HCT116 (cell line): ENCODE measurements around the gene SCAF1. TPM values are rescaled to one million over a fixed set of nuclear protein-coding genes. Genes with fewer than 3 reads are reported as not detected.

Source experiments
- ATAC-seq: fragments of 200-7000 bp; cut with Tn5 transposase; 2 replicates; pipeline ENCODE4 v1.9.1; 2020; ENCODE audit warnings: mild to moderate bottlenecking, moderate library complexity
- BruUV-seq: library from RNA; stranded (reverse); fragments of 400-500 nt; replicated peaks from 2 replicates; lab custom pipeline; 2021; lab: Mats Ljungman, UMichigan
- CTCF ChIA-PET: fragments of 300-600 bp; sonication (Branson Sonifier 250); formaldehyde crosslinking; loops from one replicate; lab custom pipeline; 2021; ENCODE audit warnings: antibody characterized with exemption; lab: Charles Lee
- POLR2A ChIA-PET: fragments of 300-600, 350-600 bp; sonication (Branson Sonifier 250); formaldehyde crosslinking; loops from one replicate; lab custom pipeline; 2021; ENCODE audit warnings: antibody characterized with exemption; lab: Charles Lee
- RAD21 ChIA-PET, 2 experiments: fragments of 300-600 bp; sonication (Branson Sonifier 250); formaldehyde crosslinking; loops; one replicate each; lab custom pipeline; 2023; ENCODE audit warnings: low total read pairs in 2 of 2; ENCODE audit not compliant: uncharacterized antibody in 2 of 2, unreplicated experiment in 2 of 2, low non-redundant PET in 1 of 2; lab: Charles Lee
- DNase-seq: peaks from one replicate; pipeline ENCODE4 v3.0.0-alpha.2; 2010; ENCODE audit warnings: low read depth, low spot score
- H2AFZ ChIP-seq: fragments of 200-600 bp; shearing (Covaris generic), sonication (generic); 2 replicates; pipeline ENCODE4 v1.6.1; 2017; ENCODE audit warnings: low read depth, mixed run types, mixed read lengths, antibody characterized with exemption, low read length; ENCODE audit not compliant: poor library complexity, severe bottlenecking
- H3K27ac ChIP-seq: 2 replicates; pipeline ENCODE4 v1.5.1; 2012; ENCODE audit warnings: low read depth, low read length
- H3K27me3 ChIP-seq: fragments of 200-600 bp; sonication (generic); 2 replicates; pipeline ENCODE4 v1.6.1; 2016; ENCODE audit warnings: mixed run types, low read length, mixed read lengths; ENCODE audit not compliant: insufficient read depth
- H3K36me3 ChIP-seq, 2 experiments: fragments of 200-500 bp in 1 of 2; fragments of 200-600 bp in 1 of 2; sonication (Bioruptor generic) in 1 of 2; sonication (generic) in 1 of 2; 2 replicates each; pipeline versions ENCODE4 v1.5.1 to v1.6.1; 2014 to 2016; ENCODE audit warnings: low read length in 2 of 2, inconsistent platforms in 1 of 2, mixed read lengths in 1 of 2, mixed run types in 1 of 2; ENCODE audit not compliant: insufficient read depth in 2 of 2, control insufficient read depth in 1 of 2
- H3K4me1 ChIP-seq, 2 experiments: fragments of 200-600 bp in 1 of 2; sonication (generic) in 1 of 2; 2 replicates each; pipeline versions ENCODE4 v1.5.1 to v1.6.1; 2012 to 2017; ENCODE audit warnings: low read length in 2 of 2, inconsistent platforms in 1 of 2, mild to moderate bottlenecking in 1 of 2, mixed read lengths in 1 of 2, mixed run types in 1 of 2, moderate library complexity in 1 of 2; ENCODE audit not compliant: insufficient read depth in 2 of 2, control insufficient read depth in 1 of 2
- H3K4me2 ChIP-seq: fragments of 200-600 bp; sonication (generic); 2 replicates; pipeline ENCODE4 v1.6.1; 2017; ENCODE audit warnings: mixed run types, low read length, mixed read lengths
- H3K4me3 ChIP-seq, 2 experiments: fragments of 200-600 bp in 1 of 2; sonication (generic) in 1 of 2; replicated peaks in 1 of 2; 2 replicates each; pipeline ENCODE4 v1.5.1; 2011 to 2016; ENCODE audit warnings: low read length in 2 of 2, control low read depth in 1 of 2, low read depth in 1 of 2, mild to moderate bottlenecking in 1 of 2, mixed read lengths in 1 of 2, mixed run types in 1 of 2
- H3K79me2 ChIP-seq: fragments of 200-600 bp; sonication (generic); 2 replicates; pipeline ENCODE4 v1.6.1; 2017; ENCODE audit warnings: mild to moderate bottlenecking, mixed run types, low read length, moderate library complexity, mixed read lengths; ENCODE audit not compliant: insufficient read depth
- H3K9ac ChIP-seq: fragments of 200-600 bp; sonication (generic); 2 replicates; pipeline ENCODE4 v1.6.1; 2016; ENCODE audit warnings: low read length, mixed read lengths
- H3K9me2 ChIP-seq: fragments of 200-600 bp; sonication (generic), shearing (Covaris generic); 2 replicates; pipeline ENCODE4 v1.6.1; 2017; ENCODE audit warnings: mixed run types, mild to moderate bottlenecking, moderate library complexity; ENCODE audit not compliant: insufficient read depth
- H3K9me3 ChIP-seq, 2 experiments: fragments of 200-500 bp in 1 of 2; fragments of 200-600 bp in 1 of 2; sonication (Bioruptor generic) in 1 of 2; sonication (generic) in 1 of 2; 2 replicates each; pipeline ENCODE4 v1.6.1; 2014 to 2017; ENCODE audit warnings: low read length in 2 of 2, mixed read lengths in 2 of 2, inconsistent platforms in 1 of 2, low read depth in 1 of 2, mild to moderate bottlenecking in 1 of 2, mixed run types in 1 of 2, moderate library complexity in 1 of 2; ENCODE audit not compliant: control insufficient read depth in 1 of 2, insufficient read depth in 1 of 2
- H4K20me1 ChIP-seq: fragments of 200-600 bp; sonication (generic), shearing (Covaris generic); 2 replicates; pipeline ENCODE4 v1.6.1; 2017; ENCODE audit warnings: mixed run types, mild to moderate bottlenecking, moderate library complexity; ENCODE audit not compliant: insufficient read depth
- CBX3 ChIP-seq: IDR thresholded peaks from 2 replicates; pipeline ENCODE4 v1.6.1; 2012; ENCODE audit warnings: low read depth
- CEBPB ChIP-seq: IDR thresholded peaks from 2 replicates; pipeline ENCODE4 v1.6.1; 2012; ENCODE audit warnings: low read depth
- EZH2 ChIP-seq: fragments of 200-600 bp; sonication (generic); IDR thresholded peaks from 2 replicates; pipeline ENCODE4 v1.6.1; 2017; ENCODE audit warnings: antibody characterized with exemption, mixed run types
- EZH2phosphoT487 ChIP-seq: fragments of 200-600 bp; IDR thresholded peaks from 2 replicates; pipeline ENCODE4 v1.6.1; 2018; ENCODE audit warnings: antibody characterized with exemption, borderline replicate concordance
- JUND ChIP-seq: IDR thresholded peaks from 2 replicates; pipeline ENCODE4 v1.6.1; 2012
- POLR2A ChIP-seq: IDR thresholded peaks from 2 replicates; pipeline ENCODE4 v1.7.0; 2011; ENCODE audit warnings: borderline replicate concordance; ENCODE audit not compliant: insufficient read depth, insufficient read length; ENCODE audit errors: extremely low read depth
- SIN3A ChIP-seq: IDR thresholded peaks from 2 replicates; pipeline ENCODE4 v1.6.1; 2012; ENCODE audit warnings: low read depth
- SRF ChIP-seq: IDR thresholded peaks from 2 replicates; pipeline ENCODE4 v1.6.1; 2012; ENCODE audit warnings: low read depth
- YY1 ChIP-seq: IDR thresholded peaks from 2 replicates; pipeline ENCODE4 v1.6.1; 2011; ENCODE audit warnings: low read length, low read depth, moderate library complexity, mild to moderate bottlenecking; ENCODE audit not compliant: insufficient replicate concordance; ENCODE audit errors: extremely low read depth
- ZFX ChIP-seq: fragments of 450-650 bp; IDR thresholded peaks from 2 replicates; pipeline ENCODE4 v1.6.1; 2017
- intact Hi-C: fragments of 100-400 bp; cut with micrococcal nuclease; formaldehyde crosslinking; loops from 2 replicates; pipeline ENCODE4 v1.10.0; 2022
- total RNA-seq: library from RNA; stranded (reverse); gene quantifications from one replicate; pipeline ENCODE4 v1.2.1, GENCODE V29; 2021; ENCODE audit not compliant: unreplicated experiment
- TF ChIP-seq, protein P1 (sequence below), 3 experiments: fragments of 200-600 bp in 1 of 3; sonication (generic) in 1 of 3; IDR thresholded peaks in 2 of 3; conservative IDR thresholded peaks in 1 of 3; 2 replicates each; pipeline ENCODE4 v1.5.1; 2012 to 2017; ENCODE audit warnings: low read depth in 2 of 3, low read length in 2 of 3, antibody characterized with exemption in 1 of 3, borderline replicate concordance in 1 of 3, control low read depth in 1 of 3, mild to moderate bottlenecking in 1 of 3, mixed read lengths in 1 of 3, mixed run types in 1 of 3, moderate library complexity in 1 of 3; ENCODE audit not compliant: insufficient read depth in 1 of 3
- TF ChIP-seq, protein P2 (sequence below): IDR thresholded peaks from 2 replicates; pipeline ENCODE4 v1.6.1; 2012

Gene SCAF1
- total RNA-seq, 1 experiment from 2014 or later, result 96.8 TPM

DNA sequence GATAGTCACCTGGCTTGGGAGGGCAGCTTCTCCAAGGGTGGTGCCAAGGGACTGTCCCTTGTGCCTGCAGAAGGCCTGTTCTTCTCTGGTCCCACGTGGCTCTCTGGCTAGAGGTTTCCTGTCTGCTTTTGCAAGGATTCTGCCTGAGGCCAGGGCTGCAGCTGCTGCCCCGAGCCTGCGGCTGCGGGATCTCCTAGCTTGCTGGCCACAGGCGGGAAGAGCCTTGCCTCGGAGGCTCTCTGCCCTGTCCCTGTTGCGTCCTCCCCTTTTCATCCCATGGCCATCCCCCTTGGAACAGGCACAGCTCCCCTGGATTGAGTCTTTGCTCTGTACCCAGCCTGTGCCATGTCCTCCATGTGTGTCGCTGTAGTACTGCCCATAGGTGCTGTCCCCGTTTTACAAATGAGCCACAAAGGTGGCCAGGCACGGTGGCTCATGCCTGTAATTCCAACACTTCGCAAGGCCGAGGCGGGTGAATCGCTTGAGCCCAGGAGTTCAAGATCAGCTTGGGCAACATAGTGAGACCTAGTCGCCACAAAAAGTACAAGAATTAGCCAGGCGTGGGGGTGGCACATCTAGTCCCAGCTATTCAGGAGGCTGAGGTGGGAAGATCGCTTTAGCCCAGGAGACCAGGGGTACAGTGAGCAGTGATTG is 14.6 kb downstream of the SCAF1 start:
- H3K27me3 ChIP-seq, result no peaks in the 10 kb centered on the region
- no peak for TF ChIP-seq CEBPB
- no peak for TF ChIP-seq POLR2A
- TF ChIP-seq EZH2phosphoT487, result no peak
- TF ChIP-seq YY1, result no peak
- TF ChIP-seq SIN3A, result no peak
- no peak for TF ChIP-seq SRF
- no peak for TF ChIP-seq CBX3
- TF ChIP-seq ZFX, result no peak
- no peak for TF ChIP-seq JUND
- TF ChIP-seq EZH2, result no peak
- TF ChIP-seq, protein P1, sequence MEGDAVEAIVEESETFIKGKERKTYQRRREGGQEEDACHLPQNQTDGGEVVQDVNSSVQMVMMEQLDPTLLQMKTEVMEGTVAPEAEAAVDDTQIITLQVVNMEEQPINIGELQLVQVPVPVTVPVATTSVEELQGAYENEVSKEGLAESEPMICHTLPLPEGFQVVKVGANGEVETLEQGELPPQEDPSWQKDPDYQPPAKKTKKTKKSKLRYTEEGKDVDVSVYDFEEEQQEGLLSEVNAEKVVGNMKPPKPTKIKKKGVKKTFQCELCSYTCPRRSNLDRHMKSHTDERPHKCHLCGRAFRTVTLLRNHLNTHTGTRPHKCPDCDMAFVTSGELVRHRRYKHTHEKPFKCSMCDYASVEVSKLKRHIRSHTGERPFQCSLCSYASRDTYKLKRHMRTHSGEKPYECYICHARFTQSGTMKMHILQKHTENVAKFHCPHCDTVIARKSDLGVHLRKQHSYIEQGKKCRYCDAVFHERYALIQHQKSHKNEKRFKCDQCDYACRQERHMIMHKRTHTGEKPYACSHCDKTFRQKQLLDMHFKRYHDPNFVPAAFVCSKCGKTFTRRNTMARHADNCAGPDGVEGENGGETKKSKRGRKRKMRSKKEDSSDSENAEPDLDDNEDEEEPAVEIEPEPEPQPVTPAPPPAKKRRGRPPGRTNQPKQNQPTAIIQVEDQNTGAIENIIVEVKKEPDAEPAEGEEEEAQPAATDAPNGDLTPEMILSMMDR (IDR thresholded peaks at IDR 0.05 in 2 of 3, conservative IDR thresholded peaks at IDR 0.05 in 1 of 3; ENCODE audit: borderline replicate concordance in 1 of 3, insufficient read depth in 1 of 3, low read depth in 2 of 3, low read length in 2 of 3), result no peak
- TF ChIP-seq, protein P2, sequence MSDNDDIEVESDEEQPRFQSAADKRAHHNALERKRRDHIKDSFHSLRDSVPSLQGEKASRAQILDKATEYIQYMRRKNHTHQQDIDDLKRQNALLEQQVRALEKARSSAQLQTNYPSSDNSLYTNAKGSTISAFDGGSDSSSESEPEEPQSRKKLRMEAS, result no peak
- TF ChIP-seq, all 23 proteins: peak for 0
- Histone ChIP-seq H3K4me1 (no peaks in the 10 kb centered on the region), H3K79me2 (peaks cover 8% of the 10 kb centered on the region; the same call in 1 of the 2 replicates), H3K4me2 (no peak overlapping the region), H3K4me3 (no peak overlapping the region), H2AFZ (no peak overlapping the region), H4K20me1 (no peaks in the 10 kb centered on the region), H3K9ac (no peak overlapping the region), H3K9me2 (no peaks in the 10 kb centered on the region), H3K9me3 (no peaks in the 10 kb centered on the region), H3K27ac (no peak overlapping the region; the same call in 1 of the 2 replicates), H3K36me3 (peaks cover 30 to 56% of the 10 kb centered on the region in 2 experiments; a peak in 3 of 4 replicates)
- ChIA-PET RAD21 (no interaction called here), CTCF (no interaction called here), POLR2A (interaction anchor here (1.0 to 1.8 kb wide), 3 partner anchors 8 to 16 kb away, joined by 3 to 5 read pairs (median 3); partner anchors contain the start of genes RRAS and SCAF1)
- BruUV-seq, result no TSS peak
- DNase-seq (no peak), ATAC-seq (no peak)
- intact Hi-C loops, result no loop called here
